Fibroblast of the conjunctiva (primary cell): ENCODE measurements around the gene TSHB.
"Not testable (repeated sequence)": the region's sequence is repeated elsewhere in the genome, so short reads cannot be mapped to it uniquely, and the experiment has no call there.

Experiments
- DNase-seq: peaks from one replicate; pipeline ENCODE4 v3.0.0-alpha.2; 2010; ENCODE audit warnings: low read depth

The TSHB gene

DNA sequence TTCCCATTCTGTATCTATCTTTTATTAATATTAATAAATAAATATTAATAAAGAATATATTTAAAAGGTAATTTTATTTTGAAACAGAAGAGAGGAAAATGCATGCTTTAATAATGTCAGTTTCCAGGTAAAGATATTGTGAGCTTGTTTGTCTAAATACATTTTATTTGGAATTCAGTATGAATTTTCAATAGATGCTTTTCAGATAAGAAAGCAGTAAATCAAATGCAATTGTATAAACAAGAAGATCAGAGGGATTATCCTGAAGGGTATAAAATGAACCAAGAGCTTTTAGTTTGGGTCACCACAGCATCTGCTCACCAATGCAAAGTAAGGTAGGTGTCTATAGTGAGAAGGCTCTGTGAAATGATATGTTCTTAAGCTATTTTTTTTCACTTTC lies at the start of gene TSHB:
TSS of gene TSHB (plus strand) at position 301 of the 400 bp plus-strand sequence. CDS start 3,537 bp downstream, outside the sequence.
- no peak for DNase-seq

- DNase-seq: no peak
These were observed 47.4 kb upstream of the TSHB start for GRCh38 chr1:114982251-114982650.

GRCh38 chr1:114986286-114986685 lies 43.3 kb upstream of the TSHB start:
- DNase-seq: no peak

GRCh38 chr1:114988095-114988494 lies 41.5 kb upstream of the TSHB start:
- no peak for DNase-seq

GRCh38 chr1:114997510-114998289 lies 31.9 kb upstream of the TSHB start:
- no peak for DNase-seq

GRCh38 chr1:115006191-115006590 lies 23.4 kb upstream of the TSHB start:
- no peak for DNase-seq

- DNase-seq: no peak
These were observed 17.6 kb upstream of the TSHB start for GRCh38 chr1:115012006-115012405.

- DNase-seq: no peak
These were observed 17.2 kb upstream of the TSHB start for GRCh38 chr1:115012434-115012833.

DNA sequence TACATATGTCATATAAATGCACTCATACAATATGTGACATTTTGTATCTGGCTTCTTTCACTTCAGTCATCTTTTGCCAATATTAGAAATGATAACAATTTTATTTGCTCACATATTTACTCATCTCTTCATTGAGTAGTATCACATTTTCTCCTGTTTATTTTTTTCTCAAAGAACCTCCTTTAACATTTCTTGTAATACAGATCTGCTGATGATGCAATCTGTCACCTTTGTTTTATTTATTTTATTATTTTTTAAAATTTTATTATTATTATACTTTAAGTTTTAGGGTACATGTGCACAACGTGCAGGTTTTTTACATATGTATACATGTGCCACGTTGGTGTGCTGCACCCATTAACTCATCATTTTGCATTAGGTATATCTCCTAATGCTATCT lies 15.8 kb upstream of the TSHB start:
- DNase-seq: no peak

GRCh38 chr1:115019549-115019948 lies 10.1 kb upstream of the TSHB start:
- DNase-seq: not testable (repeated sequence)

DNA sequence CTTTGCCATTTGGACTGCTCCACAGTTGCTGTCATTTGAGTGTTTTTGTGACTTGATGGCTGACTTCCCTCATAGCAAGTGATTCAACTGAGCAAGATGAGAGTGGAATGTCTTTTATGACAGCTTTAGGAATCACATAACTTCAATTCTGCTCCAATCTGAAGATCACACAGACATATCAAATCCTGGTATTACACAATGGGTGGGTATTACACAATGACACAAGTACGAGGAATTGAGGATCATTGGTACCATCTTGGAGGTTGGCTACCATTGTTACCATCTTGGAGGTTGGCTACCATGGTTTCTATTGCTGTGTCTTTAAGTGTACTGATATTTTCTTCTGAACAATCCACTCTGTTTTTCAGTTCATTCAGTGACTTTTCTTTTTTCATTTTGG lies 8.5 kb upstream of the TSHB start:
- DNase-seq: no peak

DNA sequence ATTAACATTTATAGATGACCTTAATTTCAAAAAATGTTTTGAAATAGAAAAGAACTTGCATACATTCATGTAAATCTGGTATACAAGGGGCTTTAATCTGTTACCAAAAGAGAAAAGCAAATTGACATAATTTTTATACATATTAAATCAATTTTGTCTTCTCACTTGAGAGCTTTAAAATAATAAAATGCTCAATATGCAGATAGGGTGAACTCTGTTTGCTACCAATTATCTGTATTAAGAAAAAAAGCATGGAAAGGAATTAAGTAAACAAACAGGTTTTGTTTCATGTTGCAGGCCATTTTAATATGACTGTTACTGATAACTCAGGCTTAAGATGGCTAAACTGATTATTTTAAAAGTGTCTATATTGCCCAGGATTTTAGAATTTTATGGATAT lies 6.0 kb upstream of the TSHB start:
- no peak for DNase-seq

GRCh38 chr1:115031595-115031994 lies 2.0 kb downstream of the TSHB start:
- no peak for DNase-seq

DNA sequence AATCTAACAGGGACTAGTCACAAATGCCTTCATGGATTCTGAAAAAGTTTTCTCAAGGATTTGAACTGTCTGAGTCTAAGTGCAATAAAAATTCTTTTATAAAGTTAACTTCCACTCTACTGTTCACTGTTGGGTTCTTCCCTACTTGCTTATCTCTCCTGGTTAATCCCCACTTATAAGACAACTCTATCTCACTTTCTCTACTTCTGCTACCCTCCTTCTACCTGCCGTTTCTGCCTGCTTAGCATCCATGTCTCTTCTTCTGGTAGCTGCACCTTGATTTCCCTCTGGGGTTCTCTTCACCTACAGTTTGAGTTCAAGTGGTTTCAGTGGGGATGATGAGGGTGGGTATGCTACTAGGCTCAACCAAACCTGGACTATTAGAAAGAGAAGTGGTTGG lies 6.0 kb downstream of the TSHB start:
- no peak for DNase-seq

GRCh38 chr1:115036814-115037507 lies 7.3 kb downstream of the TSHB start:
- DNase-seq: no peak

GRCh38 chr1:115040501-115040900 lies 10.9 kb downstream of the TSHB start:
- no peak for DNase-seq

GRCh38 chr1:115041654-115042053 lies 12.0 kb downstream of the TSHB start:
- no peak for DNase-seq

DNA sequence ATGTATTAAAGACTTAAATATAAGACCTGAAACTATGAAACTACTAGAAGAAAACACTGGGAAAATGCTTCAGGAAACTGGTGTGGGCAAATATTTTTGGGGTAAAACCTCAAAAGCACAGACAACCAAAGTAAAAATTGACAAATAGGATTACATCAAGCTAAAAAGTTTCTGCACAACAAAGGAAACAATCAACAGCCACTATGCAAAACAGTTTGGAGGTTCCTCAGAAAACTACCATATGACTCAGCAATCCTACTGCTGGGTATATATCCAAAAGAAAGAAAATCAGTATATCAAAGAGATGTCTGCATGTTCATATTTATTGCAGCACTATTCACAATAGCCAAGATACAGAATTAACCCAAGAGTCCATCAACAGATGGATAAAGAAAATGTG lies 17.1 kb downstream of the TSHB start:
- DNase-seq: no peak

- no peak for DNase-seq
These were observed 22.2 kb downstream of the TSHB start for GRCh38 chr1:115051850-115052249.

GRCh38 chr1:115052454-115053083 lies 22.9 kb downstream of the TSHB start:
- peak; percentile 14 for DNase-seq

GRCh38 chr1:115056395-115056798 lies 26.8 kb downstream of the TSHB start:
- DNase-seq: no peak

GRCh38 chr1:115057661-115058254 lies 28.1 kb downstream of the TSHB start:
- DNase-seq: no peak

GRCh38 chr1:115059316-115059715 lies 29.7 kb downstream of the TSHB start:
- DNase-seq: no peak
